Skin epidermis (tissue), 12 donors: ENCODE measurements around the gene TNNT2.

Experiments
- H3K27ac ChIP-seq, 21 experiments: fragments of 200-600 bp; sonication (generic) in 11 of 21; one replicate each; pipeline ENCODE4 v1.5.0; 2020; ENCODE audit warnings: mild to moderate bottlenecking in 3 of 21, inconsistent platforms in 2 of 21, moderate library complexity in 2 of 21
- H3K4me3 ChIP-seq, 7 experiments: fragments of 200-600 bp; sonication (generic) in 2 of 7; one replicate each; pipeline ENCODE4 v1.5.0; 2020; ENCODE audit warnings: inconsistent platforms in 2 of 7, mild to moderate bottlenecking in 2 of 7, moderate library complexity in 1 of 7

TNNT2 gene

GRCh38 chr1:201347498-201348210 lies 29.8 kb downstream of the TNNT2 start:
- H3K4me3 ChIP-seq = no peak overlapping the region
- peak overlapping the region in 10 of 21 experiments; percentile 1 to 88 (median 70) for H3K27ac ChIP-seq

- peak overlapping the region in 18 of 21 experiments; percentile 24 to 88 (median 70) for H3K27ac ChIP-seq
These were observed 30.5 kb downstream of the TNNT2 start for GRCh38 chr1:201346987-201347386.

GRCh38 chr1:201346337-201346939 lies 31.0 kb downstream of the TNNT2 start:
- H3K27ac ChIP-seq = peak overlapping the region in 19 of 21 experiments; percentile 22 to 88 (median 70)
- no peak overlapping the region for H3K4me3 ChIP-seq

More at GRCh38 chr1:201346987-201347386, 30.5 kb downstream of the TNNT2 start:
- H3K4me3 ChIP-seq = no peak overlapping the region

- H3K4me3 ChIP-seq = no peak overlapping the region
These were observed 32.5 kb downstream of the TNNT2 start for GRCh38 chr1:201345081-201345355.

GRCh38 chr1:201344206-201345080 lies 33.0 kb downstream of the TNNT2 start:
- peak overlapping the region in 17 of 21 experiments; percentile 4 to 88 (median 69) for H3K27ac ChIP-seq
- H3K4me3 ChIP-seq = no peak overlapping the region

More at GRCh38 chr1:201345081-201345355, 32.5 kb downstream of the TNNT2 start:
- H3K27ac ChIP-seq = peak overlapping the region in 17 of 21 experiments; percentile 14 to 88 (median 70)

GRCh38 chr1:201341377-201341776 lies 36.1 kb downstream of the TNNT2 start:
- Histone ChIP-seq H3K27ac (no peak overlapping the region), H3K4me3 (no peak overlapping the region)

- no peak overlapping the region for H3K4me3 ChIP-seq
- H3K27ac ChIP-seq = peak overlapping the region in 6 of 21 experiments; percentile 27 to 83 (median 54)
These were observed 40.6 kb downstream of the TNNT2 start for GRCh38 chr1:201336711-201337450.

GRCh38 chr1:201335901-201336300 lies 41.6 kb downstream of the TNNT2 start:
- H3K27ac ChIP-seq = peak overlapping the region in 18 of 21 experiments; percentile 1 to 83 (median 50)
- no peak overlapping the region for H3K4me3 ChIP-seq

- Histone ChIP-seq H3K4me3 (no peak overlapping the region), H3K27ac (peak overlapping the region in 18 of 21 experiments; percentile 13 to 83 (median 66))
These were observed 42.2 kb downstream of the TNNT2 start for GRCh38 chr1:201335174-201335870.

- Histone ChIP-seq H3K27ac (peak overlapping the region in 17 of 21 experiments; percentile 13 to 83 (median 66)), H3K4me3 (no peak overlapping the region)
These were observed 42.9 kb downstream of the TNNT2 start for GRCh38 chr1:201334325-201335173.

- Histone ChIP-seq H3K27ac (peak overlapping the region in 6 of 21 experiments; percentile 5 to 83 (median 50)), H3K4me3 (no peak overlapping the region)
These were observed 44.7 kb downstream of the TNNT2 start for GRCh38 chr1:201332616-201333335.

- H3K27ac ChIP-seq = peak overlapping the region in 3 of 21 experiments; percentile 5 to 64 (median 41)
- no peak overlapping the region for H3K4me3 ChIP-seq
These were observed 45.5 kb downstream of the TNNT2 start for GRCh38 chr1:201332021-201332420.

- no peak overlapping the region for H3K27ac ChIP-seq
- H3K4me3 ChIP-seq = no peak overlapping the region
These were observed 46.3 kb downstream of the TNNT2 start for GRCh38 chr1:201331166-201331565.

GRCh38 chr1:201330541-201330940 lies 46.9 kb downstream of the TNNT2 start:
- H3K27ac ChIP-seq = no peak overlapping the region
- H3K4me3 ChIP-seq = no peak overlapping the region

GRCh38 chr1:201329801-201330200 lies 47.7 kb downstream of the TNNT2 start:
- Histone ChIP-seq H3K27ac (peak overlapping the region in 2 of 21 experiments; percentile 15 to 26), H3K4me3 (no peak overlapping the region)

- Histone ChIP-seq H3K4me3 (no peak overlapping the region), H3K27ac (peak overlapping the region in 2 of 21 experiments; percentile 15 to 26)
These were observed 48.2 kb downstream of the TNNT2 start for GRCh38 chr1:201329286-201329685.

GRCh38 chr1:201328576-201328975 lies 48.9 kb downstream of the TNNT2 start:
- H3K4me3 ChIP-seq = no peak overlapping the region
- peak overlapping the region in 1 of 21 experiments; percentile 26 for H3K27ac ChIP-seq
